Mesendoderm (in vitro differentiated cells): ENCODE results near the gene SYT2.
"Not testable (repeated sequence)": the region's sequence is repeated elsewhere in the genome, so short reads cannot be mapped to it uniquely, and the experiment has no call there.

Experiments used
- DNase-seq: peaks from one replicate; pipeline ENCODE4 v3.0.0; 2013
- H2AK5ac ChIP-seq: 2 replicates; pipeline ENCODE4 v1.6.1; 2013; ENCODE audit warnings: low read length, inconsistent platforms
- H2BK120ac ChIP-seq: 2 replicates; pipeline ENCODE4 v1.6.1; 2013; ENCODE audit warnings: low read depth, mild to moderate bottlenecking, low read length, moderate library complexity, mixed read lengths
- H2BK15ac ChIP-seq: replicated peaks from 2 replicates; pipeline ENCODE4 v1.6.1; 2013; ENCODE audit warnings: low read depth, mild to moderate bottlenecking, moderate library complexity
- H2BK5ac ChIP-seq: 2 replicates; pipeline ENCODE4 v1.6.1; 2013; ENCODE audit warnings: low read length, inconsistent platforms
- H3K18ac ChIP-seq: 2 replicates; pipeline ENCODE4 v1.6.1; 2013; ENCODE audit warnings: mild to moderate bottlenecking, low read length, mixed read lengths
- H3K23ac ChIP-seq: one replicate; pipeline ENCODE4 v1.6.1; 2013; ENCODE audit warnings: low read length
- H3K27ac ChIP-seq: 2 replicates; pipeline ENCODE4 v1.5.1; 2013; ENCODE audit warnings: low read depth, mild to moderate bottlenecking, inconsistent platforms, low read length, moderate library complexity
- H3K27me3 ChIP-seq: 2 replicates; pipeline ENCODE4 v1.6.1; 2013; ENCODE audit warnings: low read length, control low read depth, mild to moderate bottlenecking, inconsistent platforms; ENCODE audit not compliant: insufficient read depth, poor library complexity
- H3K36me3 ChIP-seq: 2 replicates; pipeline ENCODE4 v1.6.1; 2013; ENCODE audit warnings: low read length, inconsistent platforms; ENCODE audit not compliant: control insufficient read depth, insufficient read depth
- H3K4ac ChIP-seq: one replicate; pipeline ENCODE4 v1.6.1; 2013; ENCODE audit warnings: low read depth, mild to moderate bottlenecking, low read length, moderate library complexity
- H3K4me1 ChIP-seq: 2 replicates; pipeline ENCODE4 v1.6.1; 2013; ENCODE audit warnings: low read depth, low read length, inconsistent platforms; ENCODE audit not compliant: control insufficient read depth
- H3K4me2 ChIP-seq: 2 replicates; pipeline ENCODE4 v1.6.1; 2013; ENCODE audit warnings: low read length
- H3K4me3 ChIP-seq: 2 replicates; pipeline ENCODE4 v1.5.1; 2013; ENCODE audit warnings: mild to moderate bottlenecking, low read length
- H3K56ac ChIP-seq: one replicate; pipeline ENCODE4 v1.6.1; 2013; ENCODE audit warnings: low read length
- H3K79me1 ChIP-seq: 2 replicates; pipeline ENCODE4 v1.6.1; 2013; ENCODE audit warnings: low read length, inconsistent platforms
- H3K79me2 ChIP-seq: 2 replicates; pipeline ENCODE4 v1.6.1; 2013; ENCODE audit warnings: mild to moderate bottlenecking, low read length; ENCODE audit not compliant: control insufficient read depth, insufficient read depth
- H3K9ac ChIP-seq: 2 replicates; pipeline ENCODE4 v1.6.1; 2013; ENCODE audit warnings: low read length, inconsistent platforms
- H4K5ac ChIP-seq: one replicate; pipeline ENCODE4 v1.6.1; 2013; ENCODE audit warnings: low read length
- H4K8ac ChIP-seq: one replicate; pipeline ENCODE4 v1.6.1; 2013; ENCODE audit warnings: low read depth, mild to moderate bottlenecking, control low read depth, low read length, moderate library complexity
- whole genome bisulfite sequencing: extraction: QIAGEN DNeasy Blood & Tissue Kit; methylation state at CpG from one replicate; pipeline ENCODE4 v1.1.7; 2013; ENCODE audit warnings: low lambda C conversion rate, missing lambda C conversion rate; ENCODE audit not compliant: insufficient coverage; ENCODE audit errors: extremely low coverage; 5-methylcytosine and 5-hydroxymethylcytosine counted together

Gene SYT2

GRCh38 chr1:202750024-202750423 is 39.8 kb upstream of the SYT2 start:
- Histone ChIP-seq H3K4me3 (no peak overlapping the region), H3K4me2 (no peak overlapping the region), H3K18ac (no peak overlapping the region), H3K36me3 (peaks cover 15% of the 10 kb centered on the region), H3K79me1 (peaks cover 1% of the 10 kb centered on the region), H4K5ac (no peak overlapping the region), H2BK5ac (no peak overlapping the region), H3K27me3 (no peaks in the 10 kb centered on the region), H2AK5ac (no peak overlapping the region), H3K56ac (no peak overlapping the region), H3K27ac (no peak overlapping the region), H2BK15ac (no peak overlapping the region), H3K4me1 (no peaks in the 10 kb centered on the region), H3K4ac (no peak overlapping the region), H3K79me2 (no peaks in the 10 kb centered on the region), H3K9ac (no peak overlapping the region), H4K8ac (no peak overlapping the region), H2BK120ac (no peak overlapping the region), H3K23ac (no peak overlapping the region)
- no CpG with 5 or more reads among the region's 2 CpGs for WGBS
- no peak for DNase-seq

GRCh38 chr1:202745323-202745888 is 35.2 kb upstream of the SYT2 start:
- Histone ChIP-seq H2BK120ac (no peak overlapping the region), H2BK5ac (no peak overlapping the region), H3K4ac (no peak overlapping the region), H3K9ac (no peak overlapping the region), H3K79me1 (peaks cover 3% of the 10 kb centered on the region), H3K23ac (no peak overlapping the region), H4K8ac (no peak overlapping the region), H2AK5ac (no peak overlapping the region), H3K56ac (no peak overlapping the region), H3K18ac (no peak overlapping the region), H3K4me3 (no peak overlapping the region), H3K79me2 (no peaks in the 10 kb centered on the region), H3K4me1 (no peaks in the 10 kb centered on the region), H3K27me3 (no peaks in the 10 kb centered on the region), H3K4me2 (no peak overlapping the region), H3K36me3 (peaks cover 20% of the 10 kb centered on the region), H2BK15ac (no peak overlapping the region), H4K5ac (no peak overlapping the region), H3K27ac (no peak overlapping the region)
- no peak for DNase-seq
- no CpG with 5 or more reads among the region's 3 CpGs for WGBS

- H3K79me1 ChIP-seq, H2BK120ac ChIP-seq, H3K4ac ChIP-seq, H3K18ac ChIP-seq, H2BK5ac ChIP-seq, H3K9ac ChIP-seq, H3K79me2 ChIP-seq, H4K5ac ChIP-seq, H4K8ac ChIP-seq, H2BK15ac ChIP-seq, DNase-seq, H3K4me1 ChIP-seq, H3K27ac ChIP-seq, H3K4me3 ChIP-seq, H3K23ac ChIP-seq, H3K4me2 ChIP-seq, H3K56ac ChIP-seq, H2AK5ac ChIP-seq, H3K27me3 ChIP-seq: not testable (repeated sequence)
- H3K36me3 ChIP-seq = peaks cover 19% of the 10 kb centered on the region
- WGBS = no CpG with 5 or more reads among the region's 3 CpGs
These were observed 34.5 kb upstream of the SYT2 start for GRCh38 chr1:202744770-202745169.

GRCh38 chr1:202742496-202742895 is 32.2 kb upstream of the SYT2 start:
- H3K9ac ChIP-seq = no peak overlapping the region
- no peak overlapping the region for H2BK15ac ChIP-seq
- H3K4me2 ChIP-seq = no peak overlapping the region
- no CpG with 5 or more reads among the region's 6 CpGs for WGBS
- H3K4ac ChIP-seq = no peak overlapping the region
- H2BK120ac ChIP-seq = no peak overlapping the region
- H3K27ac ChIP-seq = no peak overlapping the region
- H3K79me2 ChIP-seq = no peaks in the 10 kb centered on the region
- no peak for DNase-seq
- peaks cover 16% of the 10 kb centered on the region for H3K36me3 ChIP-seq
- peaks cover 2% of the 10 kb centered on the region for H3K79me1 ChIP-seq
- H4K5ac ChIP-seq = no peak overlapping the region
- H3K56ac ChIP-seq = no peak overlapping the region
- H3K23ac ChIP-seq = no peak overlapping the region
- H3K4me3 ChIP-seq = no peak overlapping the region
- H3K4me1 ChIP-seq = no peaks in the 10 kb centered on the region
- H2AK5ac ChIP-seq = no peak overlapping the region
- no peaks in the 10 kb centered on the region for H3K27me3 ChIP-seq
- no peak overlapping the region for H2BK5ac ChIP-seq
- H3K18ac ChIP-seq = no peak overlapping the region
- H4K8ac ChIP-seq = no peak overlapping the region

- Histone ChIP-seq H4K5ac (no peak overlapping the region), H3K27me3 (no peaks in the 10 kb centered on the region), H3K23ac (no peak overlapping the region), H3K4ac (no peak overlapping the region), H3K79me1 (no peaks in the 10 kb centered on the region), H3K18ac (no peak overlapping the region), H3K79me2 (no peaks in the 10 kb centered on the region), H3K9ac (no peak overlapping the region), H2AK5ac (no peak overlapping the region), H3K56ac (no peak overlapping the region), H2BK5ac (no peak overlapping the region), H3K36me3 (peaks cover 33% of the 10 kb centered on the region), H3K27ac (no peak overlapping the region), H2BK15ac (no peak overlapping the region), H2BK120ac (no peak overlapping the region), H3K4me3 (no peak overlapping the region), H3K4me2 (no peak overlapping the region), H4K8ac (no peak overlapping the region), H3K4me1 (no peaks in the 10 kb centered on the region)
- no peak for DNase-seq
- no CpG with 5 or more reads among the region's 10 CpGs for WGBS
These were observed 23.0 kb upstream of the SYT2 start for GRCh38 chr1:202733251-202733650.

GRCh38 chr1:202728951-202729350 is 18.7 kb upstream of the SYT2 start:
- H2BK15ac ChIP-seq = no peak overlapping the region
- H3K23ac ChIP-seq = no peak overlapping the region
- no peak overlapping the region for H2BK5ac ChIP-seq
- no peak overlapping the region for H4K8ac ChIP-seq
- H3K56ac ChIP-seq = no peak overlapping the region
- H3K4me2 ChIP-seq = no peak overlapping the region
- no peaks in the 10 kb centered on the region for H3K4me1 ChIP-seq
- no peak overlapping the region for H2AK5ac ChIP-seq
- peaks cover 31% of the 10 kb centered on the region for H3K36me3 ChIP-seq
- H3K27ac ChIP-seq = no peak overlapping the region
- H3K9ac ChIP-seq = no peak overlapping the region
- no peaks in the 10 kb centered on the region for H3K79me2 ChIP-seq
- no peaks in the 10 kb centered on the region for H3K27me3 ChIP-seq
- no CpG with 5 or more reads among the region's 4 CpGs for WGBS
- no peak overlapping the region for H3K4ac ChIP-seq
- H3K18ac ChIP-seq = no peak overlapping the region
- no peak for DNase-seq
- H2BK120ac ChIP-seq = no peak overlapping the region
- no peaks in the 10 kb centered on the region for H3K79me1 ChIP-seq
- no peak overlapping the region for H3K4me3 ChIP-seq
- H4K5ac ChIP-seq = no peak overlapping the region
